PFSK-1 (cell line): ENCODE results near the gene CDX4. TPM values are rescaled to one million over a fixed set of nuclear protein-coding genes. Genes with fewer than 3 reads are reported as not detected.

Experiments
- FOXP2 ChIP-seq: optimal IDR thresholded peaks from 2 replicates; pipeline ENCODE3; 2011; ENCODE audit warnings: borderline replicate concordance, control low read depth, inconsistent platforms; ENCODE audit not compliant: insufficient read depth; ENCODE audit errors: extremely low read length, extremely low read depth
- POLR2AphosphoS5 ChIP-seq: IDR thresholded peaks from 2 replicates; pipeline ENCODE4 v1.6.1; 2012; ENCODE audit warnings: low read depth, mild to moderate bottlenecking, control low read depth, low read length, moderate library complexity
- REST ChIP-seq, 2 experiments: IDR thresholded peaks; 2 replicates each; pipeline versions ENCODE4 v1.6.1 to v1.8.0; 2011 to 2012; ENCODE audit warnings: low read depth in 2 of 2, low read length in 2 of 2, control low read depth in 1 of 2, inconsistent platforms in 1 of 2, mild to moderate bottlenecking in 1 of 2, moderate library complexity in 1 of 2; ENCODE audit not compliant: insufficient read depth in 1 of 2
- SIN3A ChIP-seq: IDR thresholded peaks from 2 replicates; pipeline ENCODE4 v1.6.1; 2012; ENCODE audit warnings: mild to moderate bottlenecking, low read length, moderate library complexity, borderline replicate concordance; ENCODE audit not compliant: insufficient read depth
- TAF1 ChIP-seq: IDR thresholded peaks from 2 replicates; pipeline ENCODE4 v1.6.1; 2012; ENCODE audit warnings: low read length, control low read depth, borderline replicate concordance; ENCODE audit not compliant: insufficient read depth
- polyA plus RNA-seq: library from polyadenylated mRNA; unstranded; fragments of >200 nt; gene quantifications from one replicate; pipeline ENCODE4 v1.2.1, GENCODE V29; 2012; ENCODE audit warnings: low read depth, missing spikeins; ENCODE audit not compliant: insufficient read length

CDX4 gene
- polyA plus RNA-seq, result not detected

GRCh38 chrX:73446831-73447230, at the start of gene CDX4:
Gene CDX4 (plus strand): TSS chrX:73447053. CDS start chrX:73447254, 201 bp downstream.
- no peak for TF ChIP-seq SIN3A

GRCh38 chrX:73398185-73398914, 48.5 kb upstream of the CDX4 start:
- TF ChIP-seq TAF1 (no peak), REST (IDR thresholded peaks at IDR 0.05; ENCODE audit: insufficient read depth in 1 of 2, low read depth in 2 of 2, low read length in 2 of 2) (no peak), POLR2AphosphoS5 (no peak), SIN3A (no peak), FOXP2 (no peak)

GRCh38 chrX:73400136-73400748, 46.6 kb upstream of the CDX4 start:
- no peak for TF ChIP-seq SIN3A
- TF ChIP-seq FOXP2, result no peak
- no peak for TF ChIP-seq REST (IDR thresholded peaks at IDR 0.05; ENCODE audit: insufficient read depth in 1 of 2, low read depth in 2 of 2, low read length in 2 of 2)
- no peak for TF ChIP-seq POLR2AphosphoS5
- TF ChIP-seq TAF1, result no peak

GRCh38 chrX:73401591-73402266, 45.1 kb upstream of the CDX4 start:
- no peak for TF ChIP-seq REST (IDR thresholded peaks at IDR 0.05; ENCODE audit: insufficient read depth in 1 of 2, low read depth in 2 of 2, low read length in 2 of 2)
- no peak for TF ChIP-seq SIN3A
- no peak for TF ChIP-seq FOXP2
- TF ChIP-seq POLR2AphosphoS5, result no peak
- TF ChIP-seq TAF1, result no peak

GRCh38 chrX:73412930-73413329, 33.9 kb upstream of the CDX4 start:
- no peak for TF ChIP-seq REST (IDR thresholded peaks at IDR 0.05; ENCODE audit: insufficient read depth in 1 of 2, low read depth in 2 of 2, low read length in 2 of 2)
- no peak for TF ChIP-seq TAF1
- no peak for TF ChIP-seq POLR2AphosphoS5
- no peak for TF ChIP-seq SIN3A
- TF ChIP-seq FOXP2, result no peak
